WTC11 (cell line): ENCODE results near the gene OPRL1.

Source experiments
- E2F5 ChIP-seq: sonication (generic); formaldehyde crosslinking; IDR thresholded peaks from 2 replicates; pipeline ENCODE4 v1.8.1; 2022; ENCODE audit warnings: mild to moderate bottlenecking, moderate library complexity, missing genetic modification reagents
- USF2 ChIP-seq: sonication (generic); formaldehyde crosslinking; IDR thresholded peaks from 2 replicates; pipeline ENCODE4 v1.8.1; 2023; ENCODE audit warnings: mild to moderate bottlenecking, missing genetic modification reagents, moderate library complexity

GRCh38 chr20:64103871-64104666 lies 24.2 kb downstream of the OPRL1 start:
- TF ChIP-seq E2F5 (CRISPR knock-in tag), result no peak
- no peak for TF ChIP-seq USF2 (CRISPR knock-in tag)
